Endothelial cell of umbilical vein (primary cell): ENCODE data around the gene IL36RN. TPM values are rescaled to one million over a fixed set of nuclear protein-coding genes. Genes with fewer than 3 reads are reported as not detected.

Experiments
- BruUV-seq: library from RNA; stranded (reverse); fragments of 400-500 nt; replicated peaks from 2 replicates; lab custom pipeline; 2021; lab: Mats Ljungman, UMichigan
- CTCF ChIA-PET: fragments of 300-600, 350-600 bp; sonication (Branson Sonifier 250); formaldehyde crosslinking; loops from one replicate; lab custom pipeline; 2021; ENCODE audit warnings: antibody characterized with exemption, inconsistent platforms; lab: Charles Lee
- POLR2A ChIA-PET: fragments of 300-600, 350-600 bp; sonication (Branson Sonifier 250); formaldehyde crosslinking; loops from one replicate; lab custom pipeline; 2021; ENCODE audit warnings: antibody characterized with exemption, inconsistent platforms; lab: Charles Lee
- DNase-seq: peaks from one replicate; pipeline ENCODE4 v3.0.0-alpha.2; 2011; ENCODE audit warnings: low read depth, low spot score
- FAIRE-seq: peaks from 2 replicates; lab custom pipeline; 2011; peaks lifted over from hg19 to GRCh38; lab: Jason Lieb, UNC
- H2AFZ ChIP-seq: 2 replicates; pipeline ENCODE4 v1.6.0; 2012; ENCODE audit warnings: low read depth, low read length, control low read depth, inconsistent platforms
- H3K27ac ChIP-seq: 2 replicates; pipeline ENCODE4 v1.5.1; 2011; ENCODE audit warnings: low read depth, mild to moderate bottlenecking, control low read depth, low read length, moderate library complexity; ENCODE audit not compliant: insufficient read depth
- H3K27me3 ChIP-seq, 2 experiments: 2 replicates each; pipeline versions ENCODE4 v1.6.0 to v1.6.1; 2011; ENCODE audit warnings: low read length in 2 of 2, mixed read lengths in 1 of 2; ENCODE audit not compliant: control insufficient read depth in 2 of 2, insufficient read depth in 2 of 2
- H3K36me3 ChIP-seq, 2 experiments: 2 replicates in 1 of 2; 3 replicates in 1 of 2; pipeline ENCODE4 v1.5.1; 2011; ENCODE audit warnings: low read length in 2 of 2, mild to moderate bottlenecking in 1 of 2, moderate library complexity in 1 of 2; ENCODE audit not compliant: control insufficient read depth in 2 of 2, insufficient read depth in 2 of 2; ENCODE audit errors: extremely low read depth in 1 of 2
- H3K4me1 ChIP-seq: 3 replicates; pipeline ENCODE4 v1.5.1; 2011; ENCODE audit warnings: mild to moderate bottlenecking, low read length; ENCODE audit not compliant: control insufficient read depth, insufficient read depth; ENCODE audit errors: extremely low read depth
- H3K4me2 ChIP-seq: 2 replicates; pipeline ENCODE4 v1.6.1; 2011; ENCODE audit warnings: low read length, control low read depth, mixed read lengths; ENCODE audit not compliant: insufficient read depth
- H3K4me3 ChIP-seq, 3 experiments: fragments of 200-600 bp in 1 of 3; sonication (generic), shearing (Covaris generic) in 1 of 3; replicated peaks in 1 of 3; 2 replicates each; pipeline ENCODE4 v1.5.1; 2011 to 2016; ENCODE audit warnings: control low read depth in 3 of 3, low read length in 3 of 3, mild to moderate bottlenecking in 2 of 3, inconsistent platforms in 1 of 3, low read depth in 1 of 3, moderate library complexity in 1 of 3; ENCODE audit not compliant: insufficient read depth in 1 of 3
- H3K79me2 ChIP-seq: 2 replicates; pipeline ENCODE4 v1.6.0; 2012; ENCODE audit warnings: low read length, inconsistent platforms; ENCODE audit not compliant: control insufficient read depth, insufficient read depth
- H3K9ac ChIP-seq: replicated peaks from 2 replicates; pipeline ENCODE3; 2011; ENCODE audit warnings: low read length, control low read depth; ENCODE audit not compliant: insufficient read depth; ENCODE audit errors: extremely low read depth
- H3K9me1 ChIP-seq: replicated peaks from 3 replicates; pipeline ENCODE4 v1.6.0; 2011; ENCODE audit warnings: mild to moderate bottlenecking, low read length; ENCODE audit not compliant: control insufficient read depth, insufficient read depth; ENCODE audit errors: extremely low read depth
- H3K9me3 ChIP-seq: replicated peaks from 2 replicates; pipeline ENCODE4 v1.5.1; 2012; ENCODE audit warnings: low read length, inconsistent platforms; ENCODE audit not compliant: control insufficient read depth, insufficient read depth
- H4K20me1 ChIP-seq: replicated peaks from 2 replicates; pipeline ENCODE3; 2011; ENCODE audit warnings: mild to moderate bottlenecking, low read length; ENCODE audit not compliant: control insufficient read depth, insufficient read depth; ENCODE audit errors: extremely low read depth
- CTCF ChIP-seq, 2 donors: IDR thresholded peaks; 1 replicate in 1 of 2; 2 replicates in 1 of 2; pipeline ENCODE4 v1.5.1; 2011; ENCODE audit warnings: low read length in 2 of 2, mild to moderate bottlenecking in 2 of 2, moderate library complexity in 2 of 2, control low read depth in 1 of 2, inconsistent platforms in 1 of 2, low read depth in 1 of 2; ENCODE audit not compliant: insufficient read depth in 1 of 2; ENCODE audit errors: extremely low read depth in 1 of 2
- EZH2 ChIP-seq: IDR thresholded peaks from 2 replicates; pipeline ENCODE4 v1.6.1; 2012; ENCODE audit warnings: borderline replicate concordance, low read depth, mild to moderate bottlenecking, moderate library complexity, low read length, inconsistent platforms; ENCODE audit not compliant: severe bottlenecking
- FOS ChIP-seq: IDR thresholded peaks from 2 replicates; pipeline ENCODE4 v1.6.1; 2011; ENCODE audit warnings: mild to moderate bottlenecking, low read length, moderate library complexity, borderline replicate concordance; ENCODE audit not compliant: insufficient read depth
- GATA2 ChIP-seq: IDR thresholded peaks from 2 replicates; pipeline ENCODE4 v1.7.0; 2011; ENCODE audit warnings: low read depth, mild to moderate bottlenecking, moderate library complexity, mixed read lengths, low read length; ENCODE audit not compliant: insufficient read length, insufficient read depth
- JUN ChIP-seq: IDR thresholded peaks from 2 replicates; pipeline ENCODE4 v1.6.1; 2011; ENCODE audit warnings: borderline replicate concordance, low read depth; ENCODE audit not compliant: insufficient read length, insufficient read depth
- MAX ChIP-seq: IDR thresholded peaks from 2 replicates; pipeline ENCODE4 v1.6.1; 2011; ENCODE audit not compliant: insufficient read depth, insufficient read length
- MYC ChIP-seq: IDR thresholded peaks from one replicate; pipeline ENCODE4 v1.6.1; 2011; ENCODE audit warnings: mild to moderate bottlenecking, low read depth, low read length
- POLR2A ChIP-seq: IDR thresholded peaks from 2 replicates; pipeline ENCODE4 v1.6.1; 2012; ENCODE audit warnings: low read depth, mild to moderate bottlenecking, control low read depth, low read length
- POLR2AphosphoS5 ChIP-seq: IDR thresholded peaks from 2 replicates; pipeline ENCODE4 v1.6.1; 2012; ENCODE audit warnings: low read depth, mild to moderate bottlenecking, control low read depth, low read length, moderate library complexity; ENCODE audit not compliant: insufficient read depth
- dilution Hi-C: fragments of 300-500 bp; cut with MboI; formaldehyde crosslinking; loops from one replicate; pipeline ENCODE4 v1.15.0; 2019; ENCODE audit warnings: low sequenced_read_pairs; ENCODE audit not compliant: extremely low pct_ligation_motif_present
- intact Hi-C: fragments of 100-400 bp; cut with micrococcal nuclease; formaldehyde crosslinking; loops from one replicate; pipeline ENCODE4 v1.10.0; 2022
- polyA plus RNA-seq, 4 experiments: library from polyadenylated mRNA; depleted of rRNA in 3 of 4; stranded (reverse) in 3 of 4; unstranded in 1 of 4; fragments of >200 nt; gene quantifications; 2 replicates each; pipeline versions ENCODE4 v1.2.1 to v1.2.3, GENCODE V29; 2011 to 2012; ENCODE audit warnings: missing spikeins in 1 of 4
- total RNA-seq: library from RNA; stranded (reverse); gene quantifications from 2 replicates; pipeline ENCODE4 v1.2.3, GENCODE V29; 2021

The IL36RN gene
- total and polyA plus RNA-seq, 2 donors (not counting 3 experiments of a cell fraction or from before 2014, with no cell fraction given) = not detected

- Histone ChIP-seq H2AFZ (no peak overlapping the region), H3K79me2 (no peaks in the 10 kb centered on the region), H3K27ac (no peak overlapping the region), H3K27me3 (no peaks in the 10 kb centered on the region), H3K4me1 (no peaks in the 10 kb centered on the region), H3K9ac (no peak overlapping the region), H3K9me3 (no peaks in the 10 kb centered on the region), H4K20me1 (no peaks in the 10 kb centered on the region), H3K36me3 (no peaks in the 10 kb centered on the region), H3K4me2 (no peak overlapping the region), H3K4me3 (no peak overlapping the region), H3K9me1 (no peaks in the 10 kb centered on the region)
- dilution Hi-C loops (no loop called here), intact Hi-C loops (no loop called here)
- FAIRE-seq (no peak), DNase-seq (no peak)
- TF ChIP-seq EZH2 (no peak), JUN (no peak), MYC (no peak), POLR2A (no peak), GATA2 (no peak), POLR2AphosphoS5 (no peak), CTCF (IDR thresholded peaks at IDR 0.05; ENCODE audit: extremely low read depth in 1 of 2, insufficient read depth in 1 of 2, low read depth in 1 of 2, low read length in 2 of 2) (no peak), FOS (no peak), MAX (no peak)
- POLR2A ChIA-PET = no interaction called here
- CTCF ChIA-PET = no interaction called here
- BruUV-seq = no TSS peak
Measured at GRCh38 chr2:113061241-113061640, 2.2 kb downstream of the IL36RN start.
